HG02981 (cell line): Measurements from ENCODE around the gene STAC3.

ENCODE experiments used
- ATAC-seq: cut with Tn5 transposase; IDR thresholded peaks from one replicate; pipeline ENCODE4 v1.9.1; 2021; ENCODE audit warnings: mild to moderate bottlenecking, moderate library complexity; ENCODE audit not compliant: unreplicated experiment

STAC3 gene

DNA sequence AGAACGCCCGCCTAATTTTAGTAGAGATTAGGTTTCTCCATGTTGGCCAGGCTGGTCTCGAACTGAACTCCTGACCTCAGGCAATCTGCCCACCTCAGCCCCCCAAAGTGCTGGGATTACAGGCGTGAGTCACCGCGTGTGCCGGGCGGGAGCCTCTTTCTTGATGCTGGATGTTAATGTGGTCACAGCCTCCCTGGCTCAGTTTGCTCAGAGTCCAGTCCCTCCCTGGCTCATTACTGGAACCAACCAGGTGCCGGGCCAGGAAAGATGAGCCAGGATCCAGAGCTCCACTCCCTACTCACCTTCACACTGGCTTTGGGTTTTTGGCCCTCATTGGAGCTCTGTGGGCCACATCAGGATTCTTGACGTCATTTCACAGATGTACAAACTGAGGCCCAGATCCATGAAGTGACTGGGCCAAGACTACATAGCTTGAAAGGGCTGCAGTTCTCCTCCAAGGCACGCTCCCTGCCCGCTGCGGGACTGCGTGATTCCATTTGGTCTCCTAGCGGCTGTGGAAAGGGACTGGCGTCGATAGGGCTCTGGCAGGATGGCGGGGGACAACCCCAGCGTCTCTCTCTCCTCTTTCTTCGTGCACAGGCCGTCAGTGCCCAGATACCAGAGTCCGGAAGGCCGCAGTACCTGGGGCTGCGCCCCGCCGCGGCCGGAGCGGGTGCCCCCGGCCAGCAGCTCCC, 26.6 kb downstream of the STAC3 start:
- ATAC-seq = no peak

DNA sequence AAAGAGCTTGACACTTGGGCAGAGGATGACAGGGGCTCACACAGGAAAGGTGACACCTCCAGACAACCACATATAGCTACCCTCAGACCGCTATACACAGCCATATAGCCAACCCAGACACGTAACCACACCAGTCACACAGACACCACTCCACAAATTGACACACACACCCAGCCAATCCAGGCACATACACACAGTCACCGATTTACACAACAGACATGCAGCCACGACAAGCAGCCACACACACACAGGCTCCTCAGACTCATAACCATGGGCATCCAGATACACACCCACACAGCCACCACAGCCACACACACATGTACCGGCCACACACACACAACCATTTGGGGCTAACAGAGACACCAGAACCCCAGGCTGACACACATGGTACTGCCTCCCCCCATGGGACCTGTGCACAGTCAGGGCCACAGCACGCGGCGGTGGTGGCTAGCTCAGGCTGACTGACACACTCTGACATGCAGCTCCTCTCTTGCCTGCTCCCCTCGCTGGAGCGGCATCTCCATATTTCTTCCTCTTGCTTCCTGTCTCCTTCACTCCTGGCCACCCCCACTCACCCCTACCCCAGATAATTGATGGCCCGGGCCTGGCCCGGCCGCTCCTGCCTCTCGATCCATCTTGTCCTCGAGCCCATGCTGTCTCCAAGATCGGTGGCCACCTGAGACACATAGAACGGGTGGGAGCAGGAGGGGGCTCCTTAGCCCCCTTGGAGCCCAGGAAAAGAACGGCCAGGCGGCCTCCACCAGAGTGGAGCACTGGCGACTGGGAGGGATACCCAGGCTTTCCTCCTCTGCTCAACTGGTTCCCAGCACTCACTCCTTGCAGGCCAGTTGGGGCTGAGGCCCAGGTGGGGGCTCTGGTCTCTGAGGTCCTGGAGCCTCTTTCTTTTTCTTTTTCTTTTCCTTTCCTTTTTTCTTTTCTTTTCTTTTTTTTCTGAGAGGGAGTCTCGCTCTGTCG, 27.5 kb downstream of the STAC3 start:
- no peak for ATAC-seq

DNA sequence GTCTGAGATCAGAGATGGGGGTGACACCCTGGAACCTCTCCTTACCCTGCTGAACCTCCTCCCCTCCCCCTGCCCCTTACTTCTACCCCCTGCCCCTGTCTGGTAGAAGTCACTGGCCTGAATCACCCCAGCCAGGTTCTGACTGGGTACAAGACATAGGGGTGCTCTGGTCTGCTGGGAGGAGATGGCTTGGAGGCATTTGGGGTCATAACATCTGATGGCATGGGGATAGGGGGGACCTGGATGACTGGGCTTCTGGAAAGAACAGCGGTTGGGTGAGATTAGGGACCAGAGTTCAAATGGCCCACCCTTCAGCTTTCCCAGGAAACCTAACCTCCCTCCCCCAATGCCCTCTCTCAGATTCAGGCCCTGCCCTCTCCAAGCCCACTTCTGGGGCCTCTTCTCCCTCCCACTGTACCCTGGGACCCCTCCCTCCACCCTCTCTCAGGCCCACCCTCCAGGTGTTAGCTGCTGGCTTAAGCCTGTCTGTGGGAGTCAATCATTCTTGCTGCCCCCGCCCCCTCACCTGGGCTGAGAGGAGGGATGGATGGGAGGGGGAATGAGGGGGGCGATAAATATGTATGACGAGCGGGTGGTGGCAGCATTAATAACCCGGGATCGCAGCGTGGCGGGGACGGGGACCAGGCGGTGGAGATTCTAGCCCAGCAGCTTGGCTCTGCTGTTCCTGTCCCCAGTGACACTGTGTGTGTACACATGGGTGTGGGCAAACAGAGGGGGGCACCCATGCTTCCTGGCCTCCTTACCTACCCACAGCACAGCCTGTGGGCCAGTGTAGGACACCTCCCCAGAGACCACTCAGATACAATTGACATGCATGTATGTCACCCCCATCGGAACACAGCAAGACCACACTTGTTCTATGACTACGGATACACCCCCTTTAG, 28.4 kb downstream of the STAC3 start:
- ATAC-seq = no peak

DNA sequence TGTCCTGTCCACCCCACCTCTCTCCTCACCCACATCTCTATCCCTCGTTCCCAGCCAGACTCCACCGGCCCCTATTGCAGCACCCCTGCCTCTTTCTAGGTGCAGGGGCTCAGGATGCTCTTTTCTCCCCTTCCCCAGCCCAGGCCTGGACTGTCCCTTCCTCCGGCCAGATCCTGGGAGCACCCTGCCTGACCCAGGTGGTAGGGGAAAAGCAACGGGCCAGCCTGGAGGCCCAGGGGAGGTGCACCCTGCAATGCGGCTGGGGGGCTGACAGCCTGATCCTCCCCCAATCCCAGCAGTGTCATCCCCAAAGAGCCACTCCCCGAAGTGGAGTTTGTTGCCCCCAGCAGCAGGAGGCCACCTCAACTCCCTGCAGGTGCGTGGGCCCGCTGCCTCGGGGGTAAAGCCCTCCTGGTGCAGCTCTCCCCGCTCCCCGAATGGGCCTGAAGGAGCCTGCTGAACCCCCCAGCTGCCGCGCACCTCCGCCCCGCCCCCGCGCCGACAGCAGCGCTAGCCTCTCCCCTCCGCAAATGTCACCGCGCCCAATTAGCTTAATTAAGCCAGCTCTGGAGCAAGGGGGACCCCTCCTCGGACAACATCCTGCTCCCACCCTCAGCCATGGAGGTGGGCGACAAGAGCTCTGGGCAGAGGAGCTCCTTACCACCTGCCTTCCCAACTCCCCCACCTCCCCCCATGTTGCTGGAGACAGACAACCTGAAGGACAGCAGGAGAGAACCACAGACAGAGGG, 29.6 kb downstream of the STAC3 start:
- no peak for ATAC-seq

DNA sequence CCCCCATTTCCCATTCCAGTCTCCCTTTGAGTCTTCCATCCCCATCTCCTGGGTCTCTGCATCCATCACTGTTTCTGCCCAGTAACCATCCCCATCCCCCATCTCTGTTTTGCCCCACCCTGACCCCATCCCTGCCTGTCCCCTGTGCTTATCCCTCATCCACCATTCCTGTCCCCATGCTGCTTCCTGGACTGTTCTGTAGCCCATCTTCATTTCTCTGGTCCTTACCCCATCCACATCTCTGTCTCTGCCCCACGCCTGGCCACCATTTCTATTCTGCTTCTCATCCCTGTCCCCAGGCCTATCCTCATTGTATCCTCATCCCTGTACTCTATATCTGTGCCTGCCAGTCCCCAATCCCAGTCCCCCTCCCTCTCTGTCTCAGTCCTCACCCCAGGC, 30.2 kb downstream of the STAC3 start:
- ATAC-seq = no peak

DNA sequence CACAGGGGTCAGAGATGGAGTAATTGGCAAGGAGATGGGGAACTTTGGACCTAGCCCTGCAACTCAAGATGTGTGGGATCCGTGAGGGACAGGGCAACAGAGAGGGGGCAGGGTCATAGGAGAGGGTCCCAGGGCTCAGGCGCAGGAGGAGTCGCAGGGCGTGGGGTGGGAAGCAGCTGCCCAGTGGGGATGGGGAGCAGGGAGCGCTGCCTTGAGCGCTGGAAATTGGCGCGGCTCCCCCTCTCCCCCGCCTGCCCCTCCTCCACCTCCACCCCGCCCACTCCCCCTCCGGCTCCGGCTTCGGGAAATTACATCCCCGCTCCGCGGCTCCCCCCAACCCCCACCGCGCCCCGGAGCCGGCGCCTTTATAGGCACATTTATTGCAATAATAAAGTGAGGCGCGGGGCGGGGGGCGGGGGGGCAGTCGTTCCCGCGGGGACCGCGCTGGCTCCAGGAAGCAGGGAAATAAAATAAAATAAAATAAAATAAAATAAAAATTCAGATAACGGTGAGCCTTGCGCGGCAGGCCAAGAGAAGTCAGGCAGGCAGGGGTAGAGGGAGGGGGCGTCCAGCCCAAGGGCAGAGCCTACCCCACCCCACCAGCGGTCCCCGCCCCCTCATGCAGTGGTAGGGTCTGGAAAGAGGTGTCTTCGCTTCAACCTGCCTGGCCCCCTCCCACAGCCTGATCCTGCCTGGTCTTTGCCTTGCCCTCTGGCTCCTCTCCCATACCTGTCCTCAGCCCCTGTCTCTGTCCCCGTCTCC, 30.8 kb downstream of the STAC3 start:
- ATAC-seq = no peak

DNA sequence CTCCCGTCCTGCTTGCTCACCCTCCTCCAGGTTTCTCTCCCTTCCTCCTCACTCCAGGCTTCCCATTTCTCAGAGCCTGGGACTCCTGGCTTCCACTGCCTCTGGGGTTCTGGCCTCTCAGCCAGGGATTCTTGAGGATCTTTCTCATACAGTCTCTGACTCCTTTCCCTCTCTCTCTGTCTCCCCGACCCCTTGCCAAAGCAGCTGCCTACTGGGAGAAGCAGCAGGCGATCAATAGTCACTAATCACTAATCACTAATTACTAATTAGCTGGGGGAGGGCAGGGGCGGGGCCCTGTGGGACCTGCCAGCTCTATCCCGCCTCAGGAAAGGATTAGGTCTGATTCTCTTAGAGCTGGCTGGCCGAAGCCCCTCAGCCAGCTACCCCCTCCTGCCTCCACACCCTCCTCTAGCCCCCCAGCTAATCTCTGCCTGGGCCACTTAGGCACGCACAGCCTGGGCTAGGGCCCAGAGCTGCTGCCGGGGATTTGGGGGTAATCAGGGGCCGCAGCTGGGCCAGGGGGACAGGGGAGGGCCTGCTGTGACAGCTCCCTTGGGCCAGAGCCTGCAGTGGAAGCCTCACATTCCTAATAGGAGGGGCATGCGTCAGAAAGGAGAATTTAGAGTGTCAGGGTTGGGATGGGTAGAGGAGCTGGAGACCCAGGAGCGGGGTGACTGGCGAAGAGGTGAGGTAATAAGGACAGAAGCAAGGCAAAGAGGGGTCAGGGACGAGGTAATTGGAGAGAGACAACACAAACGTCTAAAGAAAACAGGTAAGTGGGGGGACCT, 31.6 kb downstream of the STAC3 start:
- no peak for ATAC-seq

DNA sequence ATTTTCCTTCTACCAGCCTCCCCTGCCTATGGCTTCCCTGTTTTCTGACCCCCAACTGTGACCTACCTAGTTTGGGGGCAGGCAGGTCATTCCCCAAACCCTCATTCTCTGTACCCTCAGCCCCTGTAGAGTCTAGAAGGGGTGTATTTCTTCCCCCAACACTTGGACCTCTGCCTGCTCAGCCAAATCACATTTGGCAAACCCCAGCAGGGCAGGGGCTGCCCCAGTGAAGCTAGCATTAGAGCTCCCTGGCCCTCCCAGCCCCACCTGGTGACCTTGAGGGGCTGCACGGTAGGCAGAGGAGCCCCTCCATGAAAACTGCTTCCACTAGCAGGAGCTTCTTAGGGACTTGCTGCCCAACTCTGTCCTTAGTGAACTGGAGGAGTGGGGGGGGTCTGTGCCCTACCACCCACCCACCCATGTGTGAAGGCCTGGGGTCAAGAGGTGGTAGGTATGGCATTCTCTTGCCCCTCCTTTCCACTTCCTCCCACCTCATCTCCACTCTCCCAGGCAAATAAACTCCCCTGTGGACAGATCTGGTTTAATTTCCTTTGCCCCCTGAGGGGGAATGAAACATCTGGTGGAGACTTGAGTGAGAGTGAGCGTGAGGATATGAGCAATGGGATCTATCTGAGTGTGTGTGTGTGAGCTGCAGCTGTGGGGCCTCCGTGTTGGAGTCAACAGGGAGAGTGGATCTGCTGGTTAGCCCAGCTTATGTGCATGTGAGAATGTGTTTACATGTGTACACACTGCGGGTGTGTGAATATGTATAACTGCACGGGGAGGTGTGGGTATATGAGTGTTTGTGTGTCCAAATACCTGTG, 32.7 kb downstream of the STAC3 start:
- no peak for ATAC-seq

DNA sequence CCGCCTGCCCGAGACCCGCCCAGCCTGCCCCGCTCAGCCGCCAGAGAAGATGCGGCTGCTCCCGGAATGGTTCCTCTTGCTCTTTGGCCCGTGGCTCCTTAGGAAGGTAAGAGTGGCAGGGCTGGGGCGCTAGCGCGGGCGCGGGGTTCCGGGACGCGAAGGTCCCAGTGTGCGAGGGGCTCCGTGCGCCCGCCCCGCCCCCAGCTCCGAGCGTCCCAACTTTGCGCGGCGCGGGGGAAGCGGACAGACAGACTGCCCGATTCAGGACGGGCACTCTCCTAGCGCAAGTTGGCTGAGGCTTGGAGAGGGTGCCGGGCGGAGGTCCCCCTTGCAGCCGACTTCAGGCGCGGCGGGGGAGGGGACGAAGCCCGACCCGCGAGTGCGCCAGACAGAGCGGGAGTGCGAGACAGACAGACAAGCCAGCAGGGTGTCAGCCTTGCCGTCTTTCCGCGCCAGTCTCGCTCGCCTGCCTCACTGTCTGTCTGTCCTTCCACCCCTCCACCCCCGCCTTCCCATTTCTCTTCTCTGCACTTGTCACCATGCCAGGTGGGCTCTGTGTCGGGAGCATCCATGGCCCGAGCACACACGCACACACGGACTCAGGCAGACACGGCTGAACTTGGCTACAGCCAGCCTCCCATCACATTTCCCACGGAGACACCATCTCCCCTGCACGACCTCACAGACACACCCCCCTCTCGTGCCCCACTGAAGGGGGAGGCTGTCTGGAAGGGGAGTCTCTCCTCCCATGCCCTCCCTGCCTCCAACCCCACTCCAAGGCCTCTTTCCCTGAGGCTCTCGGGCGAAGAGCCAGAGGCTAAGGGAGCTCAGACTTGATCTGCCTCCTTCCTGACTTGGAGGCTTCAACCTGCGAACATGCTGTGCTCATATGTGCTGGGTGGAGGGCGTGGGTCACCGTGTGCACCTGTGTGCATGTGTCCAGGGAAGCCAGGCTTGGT, 33.8 kb downstream of the STAC3 start:
- ATAC-seq = no peak

DNA sequence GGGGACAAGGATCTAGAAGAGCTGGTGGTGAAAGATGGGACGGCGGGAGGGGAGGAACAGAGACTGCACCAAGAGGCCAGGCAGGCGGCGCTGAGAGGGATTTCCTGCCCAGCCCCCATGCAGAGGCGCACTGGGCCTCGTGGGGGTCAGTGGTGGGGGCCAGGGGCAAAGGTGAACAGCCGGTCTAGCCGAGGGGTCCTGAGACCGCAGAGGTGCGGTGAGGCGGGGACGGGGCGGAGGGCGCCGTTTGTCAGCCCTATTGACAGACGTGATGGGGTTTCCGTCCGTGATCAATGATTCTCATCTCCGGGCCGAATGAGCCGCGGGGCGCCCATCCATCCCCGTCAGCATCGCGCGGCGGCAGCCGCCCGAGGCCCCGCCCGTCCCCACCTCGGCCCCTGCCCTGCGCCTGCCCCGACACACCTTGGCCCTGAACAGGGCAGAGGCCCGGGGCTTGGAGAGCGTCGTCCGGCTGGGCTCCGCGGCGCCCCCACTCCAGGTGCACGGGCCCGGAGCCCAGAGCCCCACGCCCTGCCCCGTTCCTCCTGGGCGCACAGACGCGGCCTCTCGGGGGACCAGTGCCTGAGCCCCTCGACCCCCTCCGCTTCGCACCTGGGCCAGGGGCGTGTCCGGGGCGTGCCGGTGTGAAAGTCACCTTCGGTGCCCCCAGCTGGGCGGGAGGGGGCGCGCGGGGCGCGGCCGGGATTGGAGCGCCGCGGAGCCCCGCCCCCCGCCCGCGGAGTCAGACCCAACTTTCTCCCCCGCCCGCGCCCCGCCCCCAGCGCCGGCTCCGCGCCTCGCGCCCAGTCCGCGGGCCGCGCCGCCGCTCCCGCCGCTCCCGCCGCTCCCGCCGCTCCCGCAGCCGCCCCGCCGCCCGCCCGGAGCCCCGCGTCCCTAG, 34.7 kb downstream of the STAC3 start, which contains the start of gene NXPH4:
Gene NXPH4 (plus strand): TSS at position 781 of the 898 bp plus-strand sequence. CDS start 176 bp downstream, outside the sequence.
- no peak for ATAC-seq

DNA sequence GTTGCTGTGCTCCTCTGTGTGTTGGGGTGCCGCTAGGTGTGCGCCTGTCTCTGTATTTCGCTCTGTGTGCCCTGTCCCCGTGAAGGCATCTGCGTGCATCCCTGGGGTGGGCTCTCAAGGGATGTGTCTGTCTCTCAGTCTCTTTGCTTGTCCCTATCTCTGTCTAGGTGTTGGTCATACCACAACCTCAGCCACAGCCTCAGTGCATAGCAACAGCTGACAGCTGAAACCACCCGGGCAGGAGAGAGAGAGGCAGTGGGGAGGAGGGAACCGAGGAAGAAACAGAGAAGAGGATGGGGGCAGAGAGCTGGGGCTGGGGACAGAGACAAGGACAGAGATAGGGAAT, 35.3 kb downstream of the STAC3 start:
- no peak for ATAC-seq

DNA sequence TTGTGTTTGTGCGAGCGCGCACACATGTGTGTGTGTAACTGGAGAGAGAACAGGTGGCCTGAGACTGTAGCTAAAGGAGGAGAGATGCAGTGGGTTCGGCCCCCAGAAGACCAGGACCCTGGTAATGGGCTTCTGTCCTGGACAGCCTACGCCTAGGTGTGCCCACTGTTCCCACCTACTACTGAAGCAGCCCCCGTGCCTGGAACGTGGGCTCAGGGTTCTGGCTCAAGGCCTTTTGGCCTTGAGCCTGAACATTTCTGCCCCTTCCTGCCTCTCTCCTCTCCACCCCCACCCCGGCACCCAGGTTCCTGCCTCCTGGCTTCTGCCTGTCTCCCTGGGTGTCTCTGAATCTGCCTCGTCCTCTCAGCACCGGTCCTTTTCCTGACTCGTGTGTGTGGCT, 35.9 kb downstream of the STAC3 start:
- ATAC-seq = no peak

DNA sequence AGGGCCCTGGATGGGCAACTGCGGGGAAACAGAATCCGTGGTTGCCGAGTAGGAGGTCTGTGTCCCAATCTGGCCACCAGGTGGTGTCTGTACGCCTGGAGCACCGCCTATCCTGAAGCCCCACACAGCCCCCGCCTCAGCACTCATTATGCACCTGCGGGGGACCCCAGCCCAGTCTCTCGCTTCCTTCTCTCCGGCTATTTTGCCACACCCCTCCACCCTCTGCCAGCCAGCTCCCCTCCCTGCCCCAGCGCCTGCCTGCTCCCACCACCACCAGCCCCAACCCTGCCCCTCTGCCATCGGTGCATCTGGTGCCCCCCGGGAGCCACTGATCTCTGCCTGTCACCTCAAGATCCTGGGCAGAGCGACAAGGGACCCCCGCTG, 36.6 kb downstream of the STAC3 start:
- ATAC-seq = no peak

DNA sequence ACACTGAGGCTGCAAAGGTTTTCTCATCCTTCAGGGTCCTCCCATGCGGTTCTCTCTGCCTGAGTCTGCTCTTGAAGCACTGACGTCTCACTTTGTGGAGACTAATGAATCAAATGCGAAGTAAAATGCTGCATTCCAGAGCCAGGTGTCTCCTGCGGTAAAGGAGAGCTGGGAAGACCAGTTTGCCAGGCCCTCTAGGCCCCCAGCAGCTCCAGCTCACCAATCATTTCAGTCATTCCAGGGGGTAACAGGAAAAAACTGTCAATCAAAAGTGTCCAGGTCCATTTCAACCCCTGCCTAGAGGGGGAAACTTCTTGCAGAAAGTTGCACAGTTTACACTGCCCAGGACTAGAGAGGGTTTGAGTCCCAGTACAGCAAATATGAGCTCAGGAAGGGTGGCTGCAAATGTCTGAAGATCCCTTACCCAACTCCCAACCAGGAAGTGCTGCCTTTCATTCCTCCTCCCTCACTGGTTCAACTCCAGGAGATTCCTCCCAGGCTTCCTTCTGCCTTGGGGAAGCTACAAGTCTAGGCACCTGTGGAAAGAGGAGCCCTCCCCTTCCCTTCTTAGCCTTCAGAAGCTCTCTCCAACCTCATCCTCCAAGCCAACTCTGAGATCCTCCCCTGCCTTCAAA, 37.1 kb downstream of the STAC3 start:
- no peak for ATAC-seq

DNA sequence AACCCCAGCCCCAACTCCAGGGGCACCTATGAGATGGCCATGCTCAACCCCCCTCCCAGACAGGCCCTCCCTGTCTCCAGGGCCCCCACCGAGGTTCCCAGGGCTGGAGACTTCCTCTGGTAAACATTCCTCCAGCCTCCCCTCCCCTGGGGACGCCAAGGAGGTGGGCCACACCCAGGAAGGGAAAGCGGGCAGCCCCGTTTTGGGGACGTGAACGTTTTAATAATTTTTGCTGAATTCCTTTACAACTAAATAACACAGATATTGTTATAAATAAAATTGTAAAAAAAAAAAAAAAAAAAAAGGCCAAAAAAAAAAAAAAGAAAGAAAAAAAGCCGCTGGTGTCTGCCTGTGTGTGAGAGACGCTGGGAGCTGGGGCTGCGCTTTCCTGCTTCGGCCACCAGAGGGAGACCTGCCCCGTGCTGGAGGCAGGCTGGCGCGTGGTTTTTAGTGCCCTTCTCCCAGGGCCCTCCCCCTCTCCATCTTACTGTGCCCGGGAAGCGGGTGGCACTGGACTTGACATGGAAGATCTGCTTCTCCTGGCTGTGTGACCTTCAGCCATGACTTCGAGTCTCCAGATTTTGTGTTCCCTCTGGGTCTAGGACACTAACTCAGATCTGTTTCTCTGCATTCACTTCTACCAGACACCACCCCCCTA, 37.8 kb downstream of the STAC3 start:
- ATAC-seq = no peak
